AG04449 (cell line): Measurements from ENCODE around the gene RASL10A.

Source experiments
- CTCF ChIA-PET: fragments of 350-600 bp; formaldehyde crosslinking; extraction: SDS; loops from one replicate; lab custom pipeline; 2021; ENCODE audit warnings: antibody characterized with exemption; lab: Yijun Ruan, JAX
- POLR2A ChIA-PET: fragments of 400-600, 350-600 bp; formaldehyde crosslinking; extraction: SDS; loops from one replicate; lab custom pipeline; 2020; ENCODE audit warnings: antibody characterized with exemption, inconsistent platforms; lab: Yijun Ruan, JAX
- DNase-seq: peaks from one replicate; pipeline ENCODE4 v3.0.0-alpha.2; 2010; ENCODE audit warnings: low read depth, low spot score
- H3K4me3 ChIP-seq: 2 replicates; pipeline ENCODE4 v1.5.1; 2011; ENCODE audit warnings: low read depth, mild to moderate bottlenecking, control low read depth, low read length
- TF ChIP-seq, protein P1 (sequence below): IDR thresholded peaks from one replicate; pipeline ENCODE4 v1.5.1; 2011; ENCODE audit warnings: mild to moderate bottlenecking, moderate library complexity, low read length, control low read depth, inconsistent platforms; ENCODE audit not compliant: insufficient read depth; ENCODE audit errors: missing control alignments

The RASL10A gene

GRCh38 chr22:29325785-29326315 lies 10.4 kb upstream of the RASL10A start:
- H3K4me3 ChIP-seq: no peak overlapping the region
- no peak for DNase-seq
- POLR2A ChIA-PET: no interaction called here
- CTCF ChIA-PET: interaction anchor here (1.5 kb wide), 2 partner anchors 13 to 20 kb away, joined by 3 to 7 read pairs; no protein-coding TSS in a partner anchor
- TF ChIP-seq, protein P1, sequence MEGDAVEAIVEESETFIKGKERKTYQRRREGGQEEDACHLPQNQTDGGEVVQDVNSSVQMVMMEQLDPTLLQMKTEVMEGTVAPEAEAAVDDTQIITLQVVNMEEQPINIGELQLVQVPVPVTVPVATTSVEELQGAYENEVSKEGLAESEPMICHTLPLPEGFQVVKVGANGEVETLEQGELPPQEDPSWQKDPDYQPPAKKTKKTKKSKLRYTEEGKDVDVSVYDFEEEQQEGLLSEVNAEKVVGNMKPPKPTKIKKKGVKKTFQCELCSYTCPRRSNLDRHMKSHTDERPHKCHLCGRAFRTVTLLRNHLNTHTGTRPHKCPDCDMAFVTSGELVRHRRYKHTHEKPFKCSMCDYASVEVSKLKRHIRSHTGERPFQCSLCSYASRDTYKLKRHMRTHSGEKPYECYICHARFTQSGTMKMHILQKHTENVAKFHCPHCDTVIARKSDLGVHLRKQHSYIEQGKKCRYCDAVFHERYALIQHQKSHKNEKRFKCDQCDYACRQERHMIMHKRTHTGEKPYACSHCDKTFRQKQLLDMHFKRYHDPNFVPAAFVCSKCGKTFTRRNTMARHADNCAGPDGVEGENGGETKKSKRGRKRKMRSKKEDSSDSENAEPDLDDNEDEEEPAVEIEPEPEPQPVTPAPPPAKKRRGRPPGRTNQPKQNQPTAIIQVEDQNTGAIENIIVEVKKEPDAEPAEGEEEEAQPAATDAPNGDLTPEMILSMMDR: no peak

DNA sequence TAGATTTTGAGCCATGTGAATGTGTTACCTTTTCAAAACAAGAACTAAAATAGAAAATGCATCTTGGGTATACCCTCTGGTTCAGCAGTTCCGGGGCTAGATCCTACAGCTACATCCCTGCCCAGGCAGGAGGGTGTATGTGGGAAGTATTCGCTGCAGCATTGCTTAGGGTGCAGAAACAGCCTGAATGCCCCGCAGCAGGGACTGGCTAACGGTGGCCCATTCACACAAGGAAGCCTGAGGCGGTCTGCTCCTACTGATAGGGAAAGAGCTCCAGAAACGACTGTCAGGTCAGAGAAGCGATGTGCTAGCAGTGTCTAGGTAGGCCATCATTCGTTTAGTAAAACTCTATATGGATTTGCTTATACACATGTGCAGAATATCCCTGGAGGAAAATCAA lies 9.9 kb upstream of the RASL10A start:
- POLR2A ChIA-PET: no interaction called here
- TF ChIP-seq, protein P1: no peak
- no peak overlapping the region for H3K4me3 ChIP-seq
- no peak for DNase-seq
- CTCF ChIA-PET: interaction anchor here (1.5 kb wide), 1 partner anchor 13 kb away, joined by 7 read pairs; no protein-coding TSS in a partner anchor

GRCh38 chr22:29323641-29324040 lies 8.1 kb upstream of the RASL10A start:
- ChIA-PET CTCF (no interaction called here), POLR2A (no interaction called here)

GRCh38 chr22:29320546-29320945 lies 5.0 kb upstream of the RASL10A start:
- POLR2A ChIA-PET: interaction anchor here (1.0 kb wide), 1 partner anchor 13 kb away, joined by 4 read pairs; the partner anchor contains the start of gene GAS2L1
- TF ChIP-seq, protein P1: no peak
- DNase-seq: no peak
- CTCF ChIA-PET: interaction anchor here (1.1 kb wide), 1 partner anchor 75 kb away, joined by 3 read pairs; no protein-coding TSS in a partner anchor
- no peak overlapping the region for H3K4me3 ChIP-seq

More at GRCh38 chr22:29323641-29324040, 8.1 kb upstream of the RASL10A start:
- no peak for DNase-seq
- no peak overlapping the region for H3K4me3 ChIP-seq
- TF ChIP-seq, protein P1: no peak

- TF ChIP-seq, protein P1: no peak
- CTCF ChIA-PET: interaction anchor here (0.9 kb wide), 1 partner anchor 11 kb away, joined by 3 read pairs; no protein-coding TSS in a partner anchor
- H3K4me3 ChIP-seq: no peak overlapping the region
- POLR2A ChIA-PET: no interaction called here
- DNase-seq: no peak
Observed at GRCh38 chr22:29319072-29319471, 3.6 kb upstream of the RASL10A start.

DNA sequence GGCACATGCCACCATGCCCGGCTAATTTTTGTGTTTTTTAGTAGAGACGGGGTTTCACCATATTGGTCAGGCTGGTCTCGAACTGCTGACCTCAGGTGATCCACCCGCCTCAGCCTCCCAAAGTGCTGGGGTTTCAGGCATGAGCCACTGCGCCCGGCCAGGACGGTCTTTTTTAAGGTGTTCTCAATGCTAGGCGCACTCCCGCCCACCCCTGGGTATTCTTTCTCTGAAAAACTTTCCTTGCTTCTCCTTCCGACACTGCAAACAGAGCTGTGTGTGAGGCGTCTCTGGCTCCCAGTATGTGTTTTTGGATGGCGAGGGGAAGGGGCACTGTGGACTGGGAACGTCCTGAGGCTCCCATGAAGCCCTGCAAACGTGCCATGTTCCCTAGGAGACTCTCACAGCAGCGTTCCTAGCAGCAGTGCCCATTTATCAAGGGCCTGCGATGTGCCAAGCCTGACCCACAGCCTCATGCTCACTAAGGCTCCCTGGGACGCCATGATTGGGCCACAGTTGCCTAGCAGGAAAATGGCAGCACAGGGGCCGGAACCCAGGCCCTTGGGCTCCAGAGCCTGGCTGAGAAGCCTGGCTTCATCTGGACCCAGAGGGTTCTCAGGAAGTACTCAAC lies 2.4 kb upstream of the RASL10A start:
- DNase-seq: no peak
- ChIA-PET CTCF (interaction anchor here (2.0 to 3.0 kb wide), 2 partner anchors 12 to 41 kb away, joined by 8 read pairs; partner anchors contain the start of gene GAS2L1), POLR2A (no interaction called here)
- no peak overlapping the region for H3K4me3 ChIP-seq
- TF ChIP-seq, protein P1: no peak
